CD4-positive, alpha-beta T cell treated with Interleukin-21 for 1 hour (primary cell): ENCODE measurements around the gene KCNG1.
"Not testable (repeated sequence)": the region's sequence is repeated elsewhere in the genome, so short reads cannot be mapped to it uniquely, and the experiment has no call there.

ENCODE experiments used
- DNase-seq: peaks from one replicate; pipeline ENCODE4 v3.0.0-alpha.2; 2020

KCNG1 gene, protein sequence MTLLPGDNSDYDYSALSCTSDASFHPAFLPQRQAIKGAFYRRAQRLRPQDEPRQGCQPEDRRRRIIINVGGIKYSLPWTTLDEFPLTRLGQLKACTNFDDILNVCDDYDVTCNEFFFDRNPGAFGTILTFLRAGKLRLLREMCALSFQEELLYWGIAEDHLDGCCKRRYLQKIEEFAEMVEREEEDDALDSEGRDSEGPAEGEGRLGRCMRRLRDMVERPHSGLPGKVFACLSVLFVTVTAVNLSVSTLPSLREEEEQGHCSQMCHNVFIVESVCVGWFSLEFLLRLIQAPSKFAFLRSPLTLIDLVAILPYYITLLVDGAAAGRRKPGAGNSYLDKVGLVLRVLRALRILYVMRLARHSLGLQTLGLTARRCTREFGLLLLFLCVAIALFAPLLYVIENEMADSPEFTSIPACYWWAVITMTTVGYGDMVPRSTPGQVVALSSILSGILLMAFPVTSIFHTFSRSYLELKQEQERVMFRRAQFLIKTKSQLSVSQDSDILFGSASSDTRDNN

DNA sequence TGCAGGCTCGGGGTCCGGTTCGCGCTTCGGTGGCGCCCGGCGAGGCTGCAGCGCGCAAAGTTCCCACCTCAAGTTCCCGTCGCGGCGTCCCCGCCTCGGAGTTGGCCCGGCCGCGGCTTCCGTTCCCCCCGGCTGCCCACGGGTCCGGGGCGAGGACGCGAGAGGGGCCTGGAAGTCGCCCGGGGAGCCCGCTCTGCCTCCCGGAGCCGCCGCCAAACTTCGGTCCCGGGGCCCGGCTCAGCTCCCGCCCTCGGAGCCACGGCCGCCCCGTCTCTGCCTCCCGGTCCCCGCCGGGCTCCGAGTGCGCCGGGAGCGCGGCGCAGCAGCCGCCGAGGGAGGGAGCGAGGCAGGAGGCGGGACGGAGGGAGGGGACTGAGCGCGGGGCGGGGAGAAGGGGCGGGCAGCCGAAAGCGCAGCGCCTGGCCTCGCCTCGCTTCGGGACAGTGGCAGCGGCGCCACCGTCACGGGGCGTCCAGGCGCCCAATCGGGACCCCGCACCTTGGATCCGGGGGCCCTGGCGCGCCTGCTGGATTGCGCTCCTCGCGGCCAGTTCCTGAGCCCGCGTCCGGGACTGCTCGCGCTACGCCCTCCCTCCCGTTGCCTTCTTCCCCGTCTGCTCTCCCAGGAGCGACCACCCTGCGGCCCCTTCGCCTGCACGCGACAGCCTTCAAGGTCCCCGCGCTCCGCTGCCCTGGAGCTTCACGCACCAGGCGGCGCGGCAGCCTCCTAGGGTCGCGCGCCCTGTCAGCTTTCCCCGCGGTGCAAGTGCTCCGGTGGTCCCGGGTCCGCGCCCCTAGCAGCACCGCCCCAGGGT lies at the start of gene KCNG1:
TSS of gene KCNG1 (minus strand) at position 305 of the 814 bp plus-strand sequence. CDS start 12,769 bp downstream, outside the sequence.
- DNase-seq, result peak; percentile 26

DNA sequence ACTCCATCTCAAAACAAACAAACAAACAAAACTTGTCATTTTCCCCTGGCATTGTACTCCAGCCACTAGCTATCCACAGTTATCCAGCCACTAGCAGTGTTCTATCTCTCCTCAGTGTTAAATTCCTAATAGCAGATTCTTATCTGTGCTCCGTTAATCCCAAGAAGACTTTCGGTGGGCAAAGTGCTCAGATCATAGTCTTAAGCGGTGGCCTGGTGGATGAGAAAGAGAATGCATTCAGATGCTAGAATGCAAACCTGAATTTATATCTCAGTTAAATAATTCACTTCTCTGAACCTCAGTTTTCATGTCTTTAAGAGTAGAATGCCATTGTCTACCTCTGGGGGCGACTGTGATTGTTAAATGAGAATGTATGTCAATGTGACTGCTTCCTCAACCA lies 47.7 kb upstream of the KCNG1 start:
- no peak for DNase-seq

DNA sequence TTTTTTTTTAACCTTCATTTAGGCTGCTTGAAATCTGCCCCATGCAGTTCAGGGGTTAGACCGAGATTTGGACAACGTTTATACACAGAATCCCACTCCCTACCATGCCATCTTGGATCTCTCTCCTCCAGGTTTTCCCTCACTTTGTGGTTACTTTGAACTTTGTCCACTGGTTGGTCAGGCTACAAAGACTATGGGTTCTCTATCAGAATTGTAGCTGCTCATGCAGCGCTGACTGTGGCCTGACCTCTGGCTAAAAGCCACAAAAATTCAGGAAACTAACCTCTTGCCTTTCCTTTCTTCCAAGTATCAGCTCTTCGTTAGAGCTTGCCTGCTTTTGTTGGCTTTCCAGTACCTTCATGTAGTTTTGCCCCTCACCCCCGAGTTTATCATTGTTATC lies 44.9 kb upstream of the KCNG1 start:
- DNase-seq, result no peak

DNA sequence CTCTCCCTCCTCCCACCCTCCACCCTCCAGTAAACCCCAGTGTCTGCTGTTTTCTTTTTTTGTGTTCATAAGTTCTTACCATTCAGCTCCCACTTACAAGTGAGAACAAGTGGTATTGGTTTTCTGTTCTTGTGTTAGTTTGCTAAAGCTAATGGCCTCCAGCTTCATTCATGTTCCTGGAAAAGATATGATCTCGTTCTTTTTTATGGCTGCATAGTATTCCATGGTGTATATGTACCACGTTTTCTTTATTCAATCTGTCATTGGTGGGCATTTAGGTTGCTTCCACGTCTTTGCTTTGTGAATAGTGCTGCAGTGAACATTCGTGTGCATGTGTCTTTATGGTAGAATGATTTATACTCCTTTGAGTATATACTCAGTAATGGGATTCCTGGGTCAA lies 42.7 kb upstream of the KCNG1 start:
- no peak for DNase-seq

DNA sequence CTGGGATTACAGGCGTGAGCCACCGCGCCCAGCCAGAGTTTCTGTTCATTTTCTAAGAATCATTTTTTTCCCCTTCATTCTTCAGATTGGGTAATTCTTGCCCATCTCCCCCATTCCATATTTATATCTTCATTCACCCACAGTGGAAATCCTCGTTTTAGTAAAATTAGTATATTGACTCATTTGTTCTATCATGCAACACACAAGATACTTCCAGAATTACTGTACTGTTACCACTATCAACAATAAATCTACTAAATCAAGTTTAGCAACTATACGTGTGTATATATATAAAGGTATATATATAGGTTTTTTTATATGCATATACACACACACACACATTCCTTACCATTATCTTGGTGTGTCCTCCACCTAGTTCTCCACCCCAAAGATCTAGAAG lies 41.2 kb upstream of the KCNG1 start:
- DNase-seq, result no peak

DNA sequence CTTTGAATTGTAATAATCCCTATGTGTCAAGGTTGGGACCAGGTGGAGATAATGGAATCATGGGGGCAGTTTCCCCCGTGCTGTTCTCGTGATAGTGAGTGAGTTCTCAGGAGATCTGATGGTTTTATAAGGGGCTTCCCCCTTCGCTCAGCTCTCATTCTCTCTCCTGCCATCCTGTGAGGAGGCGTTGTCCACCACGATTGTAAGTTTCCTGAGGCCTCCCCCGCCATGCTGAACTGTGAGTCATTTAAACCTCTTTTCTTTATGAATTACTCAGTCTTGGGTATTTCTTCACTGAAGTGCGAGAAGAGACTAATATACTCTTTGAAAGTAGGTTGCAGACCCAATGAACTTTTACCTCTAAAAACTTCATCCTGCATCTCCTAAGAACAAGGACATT lies 39.2 kb upstream of the KCNG1 start:
- DNase-seq, result no peak

DNA sequence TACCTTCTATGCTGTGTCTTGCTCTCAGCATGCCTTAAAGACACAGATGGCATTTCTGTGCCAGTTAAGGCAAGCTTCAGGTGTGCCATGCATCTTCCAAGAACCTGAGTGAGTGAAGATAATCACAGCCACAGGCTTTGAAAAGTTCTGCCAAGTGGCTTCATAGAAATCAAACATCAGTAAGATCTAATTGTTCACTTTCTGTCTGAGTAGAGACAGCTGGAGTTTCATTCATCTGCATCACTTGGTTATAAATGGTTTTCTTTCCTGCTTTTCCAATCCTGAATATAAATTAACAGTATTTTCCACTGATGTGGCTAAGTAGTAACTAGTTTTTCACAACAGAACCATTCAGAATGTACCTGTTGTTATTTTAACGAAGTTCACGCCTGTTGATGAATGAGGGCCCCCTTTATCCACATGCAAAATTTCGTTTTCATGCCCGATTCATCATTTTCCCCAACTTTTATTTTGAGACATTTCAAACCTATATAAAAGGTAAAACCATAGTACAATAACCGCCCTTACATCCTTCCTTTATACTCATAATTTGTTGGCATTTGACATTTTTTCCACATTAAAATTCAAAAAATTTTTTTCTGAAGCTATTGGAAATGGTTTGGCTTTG lies 38.6 kb upstream of the KCNG1 start:
- no peak for DNase-seq

DNA sequence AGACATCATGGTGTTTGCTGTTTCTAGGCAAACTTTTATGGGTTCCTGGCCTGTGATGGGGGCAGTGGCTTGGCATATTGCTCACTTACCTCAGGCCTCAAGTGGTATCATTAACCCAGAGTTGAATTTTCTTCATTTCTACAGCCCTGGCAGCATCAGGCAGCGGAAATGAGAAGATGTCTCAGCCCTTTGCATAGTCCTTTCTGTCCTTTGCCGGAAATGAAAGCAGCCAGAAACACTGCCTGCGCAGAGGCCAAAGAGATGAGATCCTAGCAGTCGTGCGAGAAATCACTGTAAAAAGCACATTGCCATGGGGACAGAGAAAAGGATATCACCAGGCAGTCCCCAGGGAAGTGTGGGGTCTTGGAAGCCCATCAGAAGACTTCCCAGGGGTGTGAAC lies 37.4 kb upstream of the KCNG1 start:
- no peak for DNase-seq

DNA sequence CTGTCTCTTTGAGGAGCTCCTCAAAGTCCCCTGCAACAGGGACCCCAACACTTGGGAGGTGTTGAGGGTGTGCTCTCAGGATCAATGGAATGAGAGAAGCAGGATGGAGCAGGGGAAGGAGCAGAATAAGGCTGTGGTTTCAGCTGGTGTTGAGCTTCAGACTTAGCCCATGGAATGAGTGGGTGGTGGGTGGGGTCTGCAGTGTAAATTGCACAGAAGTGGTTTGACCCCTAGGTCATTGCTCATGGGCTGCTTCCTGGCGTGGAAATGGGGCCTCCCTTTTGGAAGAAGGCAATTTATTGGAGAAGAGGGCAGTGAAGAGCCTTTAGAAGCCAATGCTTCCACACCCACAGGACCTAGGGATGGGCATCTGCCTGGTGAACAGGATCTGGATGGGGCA lies 37.0 kb upstream of the KCNG1 start:
- no peak for DNase-seq

DNA sequence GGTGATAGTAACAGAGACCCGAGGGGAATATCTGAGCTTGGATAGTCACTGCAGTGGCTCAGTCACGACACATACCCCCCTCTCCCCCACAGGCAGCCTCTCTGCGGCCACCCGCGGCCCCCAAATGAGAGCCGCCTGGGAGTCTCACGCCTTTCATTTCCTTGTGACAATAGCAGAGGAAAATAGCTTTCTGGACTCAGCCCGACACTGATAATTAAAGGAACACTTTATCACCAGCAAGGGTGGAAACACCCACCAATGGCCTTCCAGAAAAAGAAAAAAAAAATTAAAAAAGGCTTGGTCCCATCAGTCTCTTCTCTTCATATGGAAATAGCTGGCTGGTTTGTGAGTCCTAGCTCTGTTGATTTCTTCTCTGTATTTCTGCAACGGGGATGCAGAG lies 35.1 kb upstream of the KCNG1 start:
- no peak for DNase-seq

DNA sequence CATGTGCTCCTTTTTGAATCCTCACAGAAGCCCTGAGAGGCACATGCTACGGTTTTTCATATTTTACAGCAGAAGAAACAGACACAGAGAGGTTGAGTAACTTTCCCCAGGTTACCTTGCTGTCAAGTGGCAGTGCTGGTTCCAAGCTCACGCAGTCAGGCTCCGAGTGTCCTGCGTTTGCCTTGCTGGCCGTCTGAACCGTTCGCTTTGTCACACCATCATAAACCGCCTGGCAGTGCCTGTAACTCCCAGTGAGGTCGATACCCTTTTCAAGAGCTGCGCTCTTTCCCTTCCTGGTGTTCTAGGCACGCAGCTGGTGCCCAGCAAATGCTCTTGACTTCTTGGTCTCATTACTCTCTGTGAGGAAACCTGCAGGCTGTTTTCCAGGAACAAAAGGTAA lies 31.3 kb upstream of the KCNG1 start:
- no peak for DNase-seq

DNA sequence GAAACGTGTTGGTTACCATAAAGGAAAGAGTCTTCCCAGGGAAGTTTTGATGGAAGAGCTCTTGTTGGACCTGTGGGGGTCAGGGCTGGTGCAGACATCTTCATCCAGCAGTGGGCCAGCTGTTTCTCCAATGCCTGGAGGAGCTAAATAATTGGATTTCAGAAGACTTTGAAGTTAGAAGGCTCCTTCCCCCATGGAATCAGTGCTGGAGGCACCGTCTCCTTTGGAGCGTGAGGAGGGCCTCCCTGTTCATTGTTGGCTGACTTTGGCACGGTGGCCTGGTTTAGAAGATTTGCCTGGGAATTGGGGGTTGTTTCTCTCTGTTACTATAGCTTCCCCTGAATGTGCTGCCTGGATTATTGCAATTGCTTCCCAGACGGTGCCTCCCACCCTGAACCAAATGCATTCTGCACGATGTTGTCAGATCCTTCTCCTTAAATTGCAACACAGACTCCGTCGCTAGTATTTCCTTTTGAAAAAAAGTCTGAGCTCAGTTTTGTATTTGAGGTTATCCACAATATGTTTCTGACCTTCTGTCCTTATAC lies 27.7 kb upstream of the KCNG1 start:
- DNase-seq, result no peak

DNA sequence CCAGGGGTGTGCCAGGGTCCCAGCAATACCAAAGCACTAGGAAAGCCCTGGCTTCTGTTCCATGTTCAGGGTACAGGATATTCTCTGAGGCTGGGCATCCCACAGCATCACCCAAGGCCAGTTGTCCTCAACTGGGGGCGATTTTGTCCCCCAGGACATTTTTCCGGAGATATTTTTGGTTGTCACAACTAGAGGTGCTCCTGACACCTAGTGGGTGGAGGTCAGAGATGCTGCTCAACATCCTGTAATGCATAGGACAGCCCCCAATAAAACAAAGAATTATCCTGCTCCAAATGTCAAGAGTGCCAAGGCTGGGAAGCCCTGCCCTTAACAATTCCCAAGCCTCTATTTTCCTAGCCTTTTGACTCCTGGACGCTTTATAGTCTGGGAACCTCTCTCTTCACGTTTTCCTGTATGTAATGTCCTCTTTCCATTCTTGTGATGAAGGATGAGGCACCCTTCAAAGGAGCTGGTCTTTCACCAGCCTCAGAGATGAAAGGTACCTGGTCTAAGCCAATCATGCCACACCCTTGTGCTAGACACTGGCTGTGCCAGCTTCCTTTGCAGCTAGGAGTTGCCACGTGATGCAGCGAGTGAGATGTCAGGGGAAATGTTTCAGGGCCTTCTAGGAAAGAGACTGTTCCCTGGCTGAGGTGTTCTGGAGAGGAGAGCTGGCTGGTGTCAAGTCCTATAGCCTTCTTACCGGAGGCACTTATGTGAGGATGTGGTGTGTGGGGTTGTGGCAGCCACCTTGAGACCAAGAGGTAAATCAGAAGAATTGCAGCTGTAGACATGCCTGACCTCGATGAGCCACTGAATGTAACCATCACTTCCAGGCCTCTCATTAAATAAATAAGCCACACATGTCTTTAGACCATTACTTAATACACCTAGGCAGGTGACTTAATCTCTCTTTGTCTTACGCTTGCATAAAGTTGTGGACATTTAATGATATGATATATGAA lies 23.4 kb upstream of the KCNG1 start:
- DNase-seq, result no peak

DNA sequence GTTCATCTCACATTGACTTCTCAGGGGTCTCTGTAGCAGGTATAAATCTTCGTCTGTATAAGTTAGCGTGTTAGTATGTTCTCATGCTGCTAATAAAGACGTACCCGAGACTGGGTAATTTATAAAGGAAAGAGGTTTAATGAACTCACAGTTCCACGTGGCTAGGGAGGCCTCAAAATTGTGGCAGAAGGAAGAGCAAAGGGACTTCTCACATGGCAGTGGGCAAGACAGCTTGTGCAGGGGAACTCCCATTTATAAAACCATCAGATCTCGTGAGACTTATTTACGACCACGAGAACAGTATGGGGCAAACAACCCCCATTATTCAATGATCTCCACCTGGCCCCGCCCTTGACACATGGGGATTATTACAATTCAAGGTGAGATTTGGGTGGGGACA lies 22.6 kb upstream of the KCNG1 start:
- not testable (repeated sequence) for DNase-seq

DNA sequence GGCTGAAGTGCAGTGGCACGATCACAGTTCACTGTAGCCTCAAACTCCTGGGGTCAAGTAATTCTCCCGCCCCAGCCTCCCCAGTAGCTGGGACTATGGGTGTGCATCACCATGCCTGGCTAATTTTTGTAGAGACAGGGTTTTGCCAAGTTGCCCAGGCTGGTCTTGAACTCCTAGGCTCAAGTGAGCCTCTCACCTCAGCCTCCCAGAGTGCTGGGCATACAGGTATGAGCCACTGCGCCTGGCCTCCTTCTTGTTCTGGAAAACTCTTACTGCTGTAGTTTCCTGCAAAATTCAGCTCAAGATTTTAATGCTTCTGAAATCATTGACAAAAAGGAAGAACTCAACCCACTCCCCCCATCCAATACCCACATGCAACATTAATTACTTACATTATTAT lies 21.9 kb upstream of the KCNG1 start:
- DNase-seq, result no peak

DNA sequence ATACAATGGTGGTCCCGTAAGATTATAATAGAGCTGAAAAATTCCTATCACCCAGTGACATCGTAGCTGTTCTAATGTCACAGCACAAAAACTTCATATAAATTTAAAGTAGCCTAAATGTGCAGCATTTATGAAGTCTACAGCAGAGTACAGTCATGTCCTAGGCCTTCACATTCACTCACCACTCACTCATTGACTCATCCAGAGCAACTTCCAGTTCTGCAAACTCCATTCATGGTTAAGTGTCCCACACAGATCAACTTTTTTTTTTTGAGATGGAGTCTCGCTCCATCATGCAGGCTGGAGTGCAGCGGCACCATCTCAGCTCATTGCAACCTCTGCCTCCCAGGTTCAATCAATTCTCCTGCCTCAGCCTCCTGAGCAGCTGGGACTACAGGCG lies 20.9 kb upstream of the KCNG1 start:
- no peak for DNase-seq

DNA sequence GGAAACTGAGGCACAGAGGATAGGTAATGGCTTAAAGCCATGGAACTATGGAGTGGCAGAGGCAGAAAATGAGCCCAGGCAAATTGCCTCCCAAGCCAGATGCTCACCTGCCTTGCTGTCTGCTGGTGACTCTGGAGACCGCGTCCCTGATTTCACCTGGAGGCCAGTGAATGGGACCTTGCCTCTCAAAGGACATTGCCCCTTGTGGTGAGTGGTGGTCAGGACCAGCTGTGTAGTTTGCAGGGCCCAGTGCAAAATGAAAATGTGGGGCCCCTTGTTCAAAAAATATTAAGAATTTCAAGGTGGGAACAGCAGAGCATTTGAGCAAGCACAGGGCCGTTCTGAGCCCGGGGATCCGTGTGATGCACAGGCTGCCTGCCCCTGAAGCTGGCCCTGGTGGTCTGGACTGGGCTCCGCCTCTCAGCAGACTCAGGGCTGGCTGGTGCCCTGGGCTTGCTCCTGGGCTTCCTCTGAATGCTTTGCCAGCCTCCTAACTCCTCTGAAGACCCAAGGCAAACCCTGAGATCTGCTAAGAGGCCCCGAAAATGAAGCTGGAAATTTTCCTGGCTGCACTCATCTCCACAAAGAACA lies 19.8 kb upstream of the KCNG1 start:
- no peak for DNase-seq

DNA sequence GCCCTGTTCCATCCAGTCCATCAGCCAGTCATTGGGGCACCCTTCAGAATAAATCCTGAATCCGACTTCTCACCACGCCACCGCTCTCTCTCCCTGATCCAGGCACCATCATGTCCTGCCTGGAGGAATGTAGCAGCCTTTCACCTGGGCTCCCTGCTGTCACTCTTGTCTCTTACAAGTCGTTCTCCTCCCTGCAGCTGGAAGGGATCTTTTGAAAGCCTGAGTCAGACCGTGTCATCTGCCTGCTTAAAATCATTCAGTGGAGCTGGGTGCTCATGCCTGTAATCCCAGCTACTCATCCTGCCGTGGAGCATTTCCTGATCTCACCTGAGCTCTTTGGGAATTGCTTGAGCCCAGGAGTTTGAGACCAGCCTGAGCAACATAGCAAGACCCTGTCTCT lies 19.2 kb upstream of the KCNG1 start:
- no peak for DNase-seq

DNA sequence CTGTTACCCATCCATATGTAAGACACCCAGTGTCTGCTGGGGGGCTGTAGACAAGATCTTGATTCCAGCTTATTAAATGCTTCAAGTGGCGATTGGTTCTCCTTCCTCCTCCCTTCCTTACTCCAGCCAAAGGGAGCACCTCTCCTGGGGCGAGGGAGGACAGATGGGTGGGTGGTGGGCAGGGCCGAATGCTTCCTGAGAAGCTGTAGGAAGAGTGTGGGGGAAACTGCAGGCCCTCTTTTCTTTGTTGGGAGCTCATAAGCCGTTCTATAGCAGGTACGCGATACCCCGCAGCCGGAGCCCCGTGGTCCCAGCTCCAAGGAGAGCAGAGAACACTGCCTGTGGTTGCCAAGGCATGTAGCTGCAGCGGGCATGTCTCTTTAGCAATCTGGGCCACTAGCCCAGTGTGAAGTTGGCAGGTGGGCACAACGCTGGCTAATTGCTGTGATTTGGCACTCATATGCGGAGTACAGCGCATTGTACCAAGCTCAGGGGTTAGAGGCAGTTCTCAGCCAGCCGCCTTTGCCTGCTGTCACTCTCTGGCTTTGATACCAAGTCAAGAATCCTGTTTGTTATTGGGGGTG lies 14.7 kb upstream of the KCNG1 start:
- no peak for DNase-seq

DNA sequence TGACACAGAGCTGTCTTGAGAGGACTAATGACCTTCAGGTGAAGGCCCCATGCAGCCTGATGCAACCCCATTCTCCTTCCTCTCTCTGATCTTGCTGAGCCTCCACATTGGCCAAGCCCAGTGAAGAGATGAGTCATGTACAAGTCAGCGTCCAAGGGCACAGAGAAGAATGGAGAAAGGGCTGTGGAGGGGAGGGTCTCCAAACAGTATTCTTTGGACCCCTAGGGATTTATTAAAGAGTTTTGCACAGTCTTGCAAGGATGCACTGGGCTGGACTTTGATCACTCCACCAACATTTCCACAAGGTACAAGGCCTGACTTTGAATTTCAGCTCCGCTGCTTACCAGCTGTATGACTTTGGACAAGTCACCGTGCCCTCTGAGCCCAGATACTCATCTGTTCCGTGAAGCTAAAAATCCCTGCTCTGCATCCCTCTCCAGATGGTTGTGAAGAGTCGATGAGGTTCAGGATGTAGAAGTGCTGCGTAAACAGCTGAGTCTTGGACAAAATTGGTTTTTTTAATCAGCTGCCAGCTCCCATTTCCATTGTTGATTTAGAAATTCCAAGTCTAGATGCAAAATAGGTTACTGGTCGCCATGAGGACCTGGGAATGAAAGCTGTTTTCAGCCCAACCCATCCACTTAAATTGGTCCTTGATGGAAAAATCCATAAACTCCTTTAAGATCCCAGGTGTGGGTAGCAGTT lies 14.1 kb upstream of the KCNG1 start:
- no peak for DNase-seq

DNA sequence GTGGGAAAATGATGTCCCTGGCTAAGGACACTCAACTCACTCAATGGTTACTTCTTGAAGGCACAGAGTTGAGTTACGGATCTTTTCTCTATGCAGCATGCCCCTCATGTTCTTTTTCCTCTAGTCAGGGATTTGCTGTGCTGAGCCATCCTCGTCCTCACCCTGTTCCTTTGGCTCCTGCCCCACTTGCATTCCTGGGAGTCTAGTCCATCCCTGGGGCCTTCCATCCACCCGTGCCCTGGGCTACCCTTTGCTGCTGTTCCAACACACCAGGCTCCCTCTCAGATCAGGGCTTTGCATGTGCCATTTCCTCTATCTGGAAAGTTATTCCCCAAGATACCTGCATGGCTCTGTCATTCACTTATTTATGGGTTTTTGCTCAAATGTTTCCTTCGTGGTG lies 13.3 kb upstream of the KCNG1 start:
- no peak for DNase-seq
